Fibroblast of villous mesenchyme (primary cell): ENCODE measurements around the gene KRTAP10-9. TPM values are rescaled to one million over a fixed set of nuclear protein-coding genes. Genes with fewer than 3 reads are reported as not detected.

Experiments used
- DNase-seq: peaks from one replicate; pipeline ENCODE4 v3.0.0-alpha.2; 2010; ENCODE audit warnings: low read depth
- H3K4me3 ChIP-seq: 2 replicates; pipeline ENCODE4 v1.5.1; 2011; ENCODE audit warnings: low read depth, mild to moderate bottlenecking, low read length
- total RNA-seq: library from RNA; depleted of rRNA; stranded (reverse); fragments of >200 nt; gene quantifications from 2 replicates; pipeline ENCODE4 v1.2.3, GENCODE V29; 2012
- TF ChIP-seq, protein P1 (sequence below): IDR thresholded peaks from 2 replicates; pipeline ENCODE4 v1.5.1; 2012; ENCODE audit warnings: low read depth, mild to moderate bottlenecking, low read length; ENCODE audit not compliant: insufficient read depth

KRTAP10-9 gene
- total RNA-seq, 1 donor: not detected

DNA sequence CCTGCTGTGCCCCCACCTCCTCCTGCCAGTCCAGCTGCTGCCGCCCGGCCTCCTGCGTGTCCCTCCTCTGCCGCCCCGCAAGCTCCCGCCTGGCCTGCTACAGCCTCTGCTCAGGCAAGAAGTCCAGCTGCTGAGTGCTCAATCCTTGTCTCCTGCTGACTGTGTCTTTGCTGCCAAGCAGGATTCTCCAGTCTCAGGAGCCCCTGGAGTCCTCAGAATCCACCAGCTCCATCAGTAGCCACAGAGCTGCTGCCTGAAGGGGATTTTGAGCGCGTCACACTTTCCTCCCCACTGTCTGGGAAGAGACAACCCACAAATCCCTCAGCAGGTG, 20.3 kb downstream of the KRTAP10-9 start:
- no peak overlapping the region for H3K4me3 ChIP-seq
- TF ChIP-seq, protein P1, sequence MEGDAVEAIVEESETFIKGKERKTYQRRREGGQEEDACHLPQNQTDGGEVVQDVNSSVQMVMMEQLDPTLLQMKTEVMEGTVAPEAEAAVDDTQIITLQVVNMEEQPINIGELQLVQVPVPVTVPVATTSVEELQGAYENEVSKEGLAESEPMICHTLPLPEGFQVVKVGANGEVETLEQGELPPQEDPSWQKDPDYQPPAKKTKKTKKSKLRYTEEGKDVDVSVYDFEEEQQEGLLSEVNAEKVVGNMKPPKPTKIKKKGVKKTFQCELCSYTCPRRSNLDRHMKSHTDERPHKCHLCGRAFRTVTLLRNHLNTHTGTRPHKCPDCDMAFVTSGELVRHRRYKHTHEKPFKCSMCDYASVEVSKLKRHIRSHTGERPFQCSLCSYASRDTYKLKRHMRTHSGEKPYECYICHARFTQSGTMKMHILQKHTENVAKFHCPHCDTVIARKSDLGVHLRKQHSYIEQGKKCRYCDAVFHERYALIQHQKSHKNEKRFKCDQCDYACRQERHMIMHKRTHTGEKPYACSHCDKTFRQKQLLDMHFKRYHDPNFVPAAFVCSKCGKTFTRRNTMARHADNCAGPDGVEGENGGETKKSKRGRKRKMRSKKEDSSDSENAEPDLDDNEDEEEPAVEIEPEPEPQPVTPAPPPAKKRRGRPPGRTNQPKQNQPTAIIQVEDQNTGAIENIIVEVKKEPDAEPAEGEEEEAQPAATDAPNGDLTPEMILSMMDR: no peak
- no peak for DNase-seq

DNA sequence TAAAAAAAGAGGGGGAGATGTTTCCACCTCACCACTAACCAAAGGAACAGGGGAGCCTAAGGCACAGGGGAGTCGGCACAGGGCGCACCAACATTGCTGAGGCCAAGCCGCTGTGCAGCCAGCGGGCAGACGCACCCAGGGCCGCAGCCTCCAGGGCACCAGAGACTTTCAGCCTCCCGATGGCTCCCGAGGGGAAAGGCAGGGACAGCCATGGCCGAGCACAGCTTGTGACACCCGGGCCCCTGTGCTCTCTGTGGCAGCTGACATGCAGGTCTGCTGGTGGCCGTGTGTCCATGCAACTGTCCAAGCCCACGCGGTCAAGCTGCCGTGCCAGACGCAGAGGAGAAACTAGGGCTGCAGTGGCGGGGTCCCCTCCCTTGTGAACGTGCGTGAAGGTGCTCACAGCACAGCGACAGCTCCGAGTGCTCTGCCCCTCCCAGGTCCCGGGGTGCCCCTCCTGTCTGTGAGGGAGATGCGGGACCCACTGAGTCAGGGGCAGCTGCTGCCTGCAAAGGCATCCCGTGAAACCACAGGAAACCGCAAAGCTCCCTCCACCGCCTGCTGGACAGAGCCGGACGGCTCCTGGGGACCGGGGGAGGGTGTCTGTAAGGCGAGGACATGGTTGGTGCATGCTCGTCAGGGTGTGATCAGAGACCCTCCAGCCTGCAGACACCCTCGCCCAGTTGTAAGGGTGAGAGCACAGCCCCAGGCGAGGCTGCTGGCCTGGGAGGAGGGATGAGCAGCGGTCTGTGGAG, 21.8 kb downstream of the KRTAP10-9 start:
- no peak for DNase-seq

DNA sequence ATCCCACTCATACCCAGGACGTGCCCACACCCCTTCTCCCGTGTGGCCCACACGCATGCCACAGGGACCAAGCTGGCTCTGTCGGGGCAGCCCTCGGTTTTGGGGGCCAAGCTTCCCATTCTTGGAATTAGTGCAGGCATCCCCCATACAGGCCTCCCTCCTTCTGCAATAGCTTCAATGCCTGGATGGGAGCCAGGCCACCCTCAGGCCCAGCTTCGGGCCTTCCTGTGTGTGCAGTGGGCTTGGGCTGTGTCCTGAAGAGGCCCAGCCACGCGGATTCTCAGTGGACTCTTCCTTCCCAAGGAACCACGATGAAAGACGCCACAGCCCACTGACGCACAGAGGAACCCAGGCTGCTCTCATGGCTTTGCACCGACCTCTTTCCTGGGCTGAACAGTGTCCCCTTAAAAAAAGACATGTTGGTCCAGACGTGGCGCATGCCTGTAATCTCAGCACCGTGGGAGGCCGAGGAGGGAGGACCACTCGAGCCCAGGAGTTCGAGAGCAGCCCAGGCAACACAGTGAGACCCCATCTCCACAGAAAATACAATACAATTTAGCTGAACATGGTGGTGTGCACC, 22.7 kb downstream of the KRTAP10-9 start:
- no peak for DNase-seq
- TF ChIP-seq, protein P1: no peak
- H3K4me3 ChIP-seq: no peak overlapping the region

More for the DNA sequence above, 21.8 kb downstream of the KRTAP10-9 start:
- no peak overlapping the region for H3K4me3 ChIP-seq
- TF ChIP-seq, protein P1: no peak

DNA sequence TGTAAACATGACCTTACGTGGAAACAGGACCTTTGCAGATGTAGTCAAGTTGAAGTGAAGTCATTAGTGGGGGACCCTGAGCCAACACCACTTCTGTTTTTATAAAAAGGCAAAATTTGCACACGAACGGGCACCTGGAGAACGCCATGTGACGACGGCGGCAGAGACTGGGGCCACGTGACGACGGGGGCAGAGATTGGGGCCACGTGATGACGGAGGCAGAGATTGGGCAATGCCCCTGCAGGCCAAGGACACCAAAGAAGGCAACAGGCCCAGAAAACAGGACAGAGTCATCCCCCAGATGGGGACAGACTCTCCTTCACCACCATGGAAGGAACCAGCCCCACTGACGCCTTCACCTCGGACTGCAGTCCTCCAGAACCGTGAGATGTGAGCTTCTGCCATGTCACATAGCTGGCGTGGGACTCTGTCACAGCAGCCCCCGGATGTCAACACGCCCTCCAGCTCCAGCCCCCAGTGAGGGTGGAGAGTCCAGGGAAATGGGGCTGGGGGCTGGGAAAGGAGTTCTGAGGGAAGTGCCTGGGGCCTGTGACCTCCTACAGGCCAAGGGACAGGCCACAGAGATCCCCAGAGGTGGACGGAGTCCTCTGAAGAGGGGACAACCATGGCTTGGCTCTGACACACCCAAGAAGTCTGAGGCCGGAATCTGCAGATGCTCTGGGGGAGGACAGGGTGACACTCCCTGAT, 23.5 kb downstream of the KRTAP10-9 start:
- no peak for DNase-seq
- TF ChIP-seq, protein P1: no peak
- no peak overlapping the region for H3K4me3 ChIP-seq

DNA sequence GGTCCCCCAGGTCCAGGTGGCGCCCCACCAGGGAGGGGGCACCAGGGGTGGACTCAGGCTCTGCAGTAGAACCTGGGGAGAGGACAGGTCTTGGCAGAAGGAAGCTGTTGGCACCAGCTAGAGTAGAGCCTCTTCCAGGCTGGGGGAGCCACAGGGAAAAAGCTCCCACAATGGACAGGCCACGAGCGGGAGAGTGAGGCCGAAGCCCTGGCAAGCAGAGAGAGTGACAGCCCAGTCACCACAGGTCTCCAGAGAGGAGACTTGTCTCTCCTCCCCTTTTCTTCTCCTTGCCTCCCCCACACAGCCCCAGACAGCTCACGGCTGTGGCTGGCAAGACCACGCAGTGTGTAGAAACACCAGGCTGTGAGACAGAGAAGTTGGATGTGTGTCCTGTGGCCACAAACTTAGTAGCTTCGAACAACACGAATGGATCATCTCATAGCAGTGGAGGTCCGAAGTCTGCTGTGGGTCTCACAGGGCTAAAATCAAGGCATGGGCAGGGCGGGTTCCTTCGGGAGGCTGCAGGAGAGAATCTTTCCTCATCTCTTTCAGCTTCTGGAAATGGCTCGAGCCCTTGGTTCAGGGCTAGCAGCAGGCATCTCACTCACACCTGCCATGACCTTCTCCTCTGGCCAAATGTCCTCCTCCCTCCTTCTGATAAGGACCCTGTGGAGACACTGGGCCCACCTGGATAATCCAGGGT, 24.2 kb downstream of the KRTAP10-9 start:
- DNase-seq: no peak
- no peak overlapping the region for H3K4me3 ChIP-seq
- TF ChIP-seq, protein P1: no peak

DNA sequence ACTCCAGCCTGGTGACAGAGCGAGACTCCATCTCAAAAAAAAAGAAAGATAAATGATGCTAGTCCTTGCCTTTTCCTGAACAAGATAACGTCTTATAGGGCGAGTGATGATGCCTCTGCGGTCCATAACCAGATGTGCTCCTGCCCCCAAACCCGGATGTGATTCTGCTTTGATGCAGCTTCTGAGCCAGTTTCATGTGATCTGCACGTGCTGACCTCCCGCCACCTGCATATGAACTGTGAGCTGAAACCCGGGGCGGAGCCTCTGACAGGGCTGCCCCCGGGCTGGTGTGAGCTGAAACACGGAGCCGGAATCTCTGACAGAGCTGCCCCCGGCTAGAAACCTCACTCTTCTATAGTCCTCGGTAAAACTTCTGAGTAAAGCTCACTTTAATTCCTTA, 26.2 kb downstream of the KRTAP10-9 start:
- TF ChIP-seq, protein P1: no peak
- no peak overlapping the region for H3K4me3 ChIP-seq
- DNase-seq: no peak
